Spinal cord (tissue), 10 donors: Measurements from ENCODE around the gene CAPRIN2. TPM values are rescaled to one million over a fixed set of nuclear protein-coding genes. Genes with fewer than 3 reads are reported as not detected.

Source experiments
- DNase-seq, 6 donors: peaks; one replicate each; pipeline versions ENCODE4 v3.0.0 to v3.0.0-alpha.2; 2013 to 2015; ENCODE audit warnings: low spot score in 6 of 6, low read depth in 4 of 6
- H3K27ac ChIP-seq: one replicate; pipeline ENCODE4 v1.5.1; 2013; ENCODE audit warnings: low read depth, low read length, control low read depth
- H3K27me3 ChIP-seq: one replicate; pipeline ENCODE4 v1.6.1; 2013; ENCODE audit warnings: low read length; ENCODE audit not compliant: control insufficient read depth, insufficient read depth
- H3K36me3 ChIP-seq: one replicate; pipeline ENCODE4 v1.6.1; 2013; ENCODE audit warnings: low read length; ENCODE audit not compliant: control insufficient read depth, insufficient read depth
- H3K4me1 ChIP-seq: one replicate; pipeline ENCODE4 v1.6.1; 2013; ENCODE audit warnings: low read length; ENCODE audit not compliant: control insufficient read depth, insufficient read depth
- H3K4me3 ChIP-seq: one replicate; pipeline ENCODE4 v1.5.1; 2013; ENCODE audit warnings: low read depth, low read length, control low read depth
- H3K9me3 ChIP-seq: one replicate; pipeline ENCODE4 v1.6.1; 2013; ENCODE audit warnings: low read length; ENCODE audit not compliant: control insufficient read depth, insufficient read depth
- WGBS: methylation state at CpG from one replicate; pipeline ENCODE4 v1.1.5; 2013; ENCODE audit warnings: missing lambda C conversion rate; ENCODE audit not compliant: insufficient coverage; 5-methylcytosine and 5-hydroxymethylcytosine counted together
- polyA plus RNA-seq, 2 donors: library from polyadenylated mRNA; unstranded; fragments of 120-200 nt; gene quantifications; one replicate each; pipeline ENCODE4 v1.2.1, GENCODE V29; 2013; ENCODE audit not compliant: insufficient read length in 2 of 2
- total RNA-seq, 2 donors: library from RNA; depleted of rRNA in 1 of 2; stranded (reverse); fragments of 120-200 nt in 1 of 2; fragments of >200 nt in 1 of 2; gene quantifications; one replicate each; pipeline versions ENCODE4 v1.2.3 to v1.2.4, GENCODE V29; 2013 to 2014
- donor health status: healthy.

The CAPRIN2 gene
- total and polyA plus RNA-seq, 4 donors: 42.8 to 74.6 (median 64.7) TPM

DNA sequence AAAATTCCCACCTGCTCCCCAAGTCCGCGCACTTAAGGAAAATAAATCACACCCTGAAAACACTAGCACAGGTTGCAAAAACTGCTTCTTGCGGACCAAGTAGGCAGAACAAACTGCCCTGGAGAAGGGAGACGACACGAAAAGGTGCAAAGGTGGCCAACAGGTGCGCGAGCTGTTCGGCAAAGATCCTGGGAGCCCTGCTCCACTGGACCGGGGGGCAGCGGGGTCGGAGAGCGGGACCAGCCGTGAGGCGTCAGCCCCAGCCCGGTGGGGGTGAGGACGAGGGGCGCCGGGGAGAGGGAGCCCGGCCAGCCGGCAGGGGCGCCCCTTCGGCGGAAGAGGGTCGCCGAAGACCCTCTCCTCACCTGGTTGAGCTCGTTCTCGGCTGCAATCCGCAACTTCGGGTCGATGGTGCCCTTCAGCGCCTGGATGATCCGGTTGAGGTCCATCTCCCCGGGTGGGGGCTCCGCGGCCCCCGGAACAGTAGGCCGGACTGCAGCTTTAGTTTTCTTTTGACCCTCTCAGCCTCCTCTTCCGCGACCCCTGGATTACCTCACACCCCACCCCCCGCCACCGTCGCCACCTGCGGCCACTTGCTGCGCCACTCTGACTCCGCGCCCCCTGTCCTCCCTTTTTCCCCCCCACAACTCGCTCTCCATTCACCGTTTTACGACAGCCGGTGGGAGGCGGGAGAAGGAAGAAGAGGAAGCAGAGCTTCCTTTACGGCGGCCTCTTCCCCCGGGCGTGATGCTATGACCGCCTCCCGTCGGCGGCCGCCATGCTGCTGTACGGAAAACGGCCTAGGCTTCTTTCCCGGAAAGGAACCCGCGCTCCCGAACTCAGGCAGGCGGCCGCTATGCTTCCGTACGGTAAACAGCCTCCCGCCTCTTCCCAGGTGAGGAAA is 59.3 kb downstream of the CAPRIN2 start, which contains the start of gene IPO8:
Gene IPO8 (minus strand): TSS at position 671 of the 904 bp plus-strand sequence. CDS start 222 bp downstream, at position 449.
- Histone ChIP-seq H3K4me1 (peaks cover 5% of the 10 kb centered on the region), H3K36me3 (no peaks in the 10 kb centered on the region), H3K4me3 (peak within 1 kb of the TSS; percentile 94), H3K27ac (peak within 1 kb of the TSS; percentile 33), H3K9me3 (no peaks in the 10 kb centered on the region), H3K27me3 (no peaks in the 10 kb centered on the region)
- peak; percentile 80 to 99 (median 92) for DNase-seq
- under 1% methylated on average over 59 of the region's 71 CpGs for WGBS

DNA sequence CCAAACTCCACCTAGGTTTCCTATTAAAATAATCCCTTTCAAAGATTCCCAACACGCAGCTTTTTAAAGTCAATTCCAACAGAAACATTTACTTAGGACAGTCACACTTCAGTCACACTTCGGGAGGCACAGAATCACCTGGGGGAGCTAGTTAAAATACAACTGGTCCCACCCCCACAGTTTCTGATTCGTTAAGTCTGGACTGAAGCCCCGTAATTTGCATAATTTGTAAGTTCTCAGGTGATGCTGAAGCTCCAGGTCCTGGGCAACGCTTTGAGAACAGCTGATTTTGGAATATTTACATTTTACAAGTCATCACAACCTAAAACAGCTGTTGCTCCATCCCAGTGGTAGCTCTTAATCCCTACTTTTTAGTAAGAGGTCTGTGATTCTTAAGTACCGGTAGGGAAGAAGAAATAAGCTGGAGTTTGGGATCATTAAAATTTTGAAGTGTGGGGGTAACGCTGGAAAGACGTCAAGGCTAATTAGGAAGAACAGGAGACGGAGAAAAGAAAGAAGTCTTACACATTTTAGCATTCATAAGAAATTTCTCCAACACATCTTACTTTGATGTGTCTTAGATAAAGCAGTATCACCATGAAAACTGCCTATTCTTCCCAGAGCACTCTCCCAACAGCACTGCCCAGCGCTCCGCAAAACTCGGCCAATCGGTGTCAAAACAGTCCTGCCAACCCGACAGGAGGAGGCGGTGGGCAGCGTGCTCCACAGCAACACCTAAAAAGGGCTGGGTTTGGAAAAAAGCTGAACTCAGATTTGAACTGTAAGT is 60.1 kb downstream of the CAPRIN2 start:
- Histone ChIP-seq H3K27me3 (no peaks in the 10 kb centered on the region), H3K36me3 (no peaks in the 10 kb centered on the region), H3K4me1 (peaks cover 5% of the 10 kb centered on the region), H3K27ac (no peak overlapping the region), H3K4me3 (peak overlapping the region; percentile 94), H3K9me3 (no peaks in the 10 kb centered on the region)
- WGBS: 5% methylated on average over 10 of the region's 16 CpGs
- peak in 5 of 6 donors; percentile 17 to 79 (median 31) for DNase-seq

DNA sequence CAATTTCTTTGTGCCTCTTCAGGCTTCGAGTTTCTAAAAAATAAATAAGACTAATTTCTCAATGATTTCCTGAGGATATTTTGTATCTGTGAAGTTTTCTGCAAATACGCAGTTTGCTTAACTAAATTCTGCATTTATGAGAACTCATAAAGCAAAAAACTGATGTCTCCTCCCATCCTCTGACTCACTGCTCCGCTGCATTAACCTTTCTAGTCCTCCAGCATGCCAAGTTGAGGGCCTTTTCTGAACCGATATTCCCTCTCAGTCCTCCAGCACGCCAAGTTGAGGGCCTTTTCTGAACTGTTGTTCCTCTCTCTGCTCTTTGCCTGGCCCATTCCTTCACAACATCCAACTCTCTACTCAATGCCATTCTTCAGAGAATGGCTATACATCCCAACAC is 62.3 kb downstream of the CAPRIN2 start:
- no peak overlapping the region for H3K27ac ChIP-seq
- H3K36me3 ChIP-seq: no peaks in the 10 kb centered on the region
- H3K4me3 ChIP-seq: no peak overlapping the region
- no peak for DNase-seq
- WGBS: 81% methylated on average over 3 of the region's 5 CpGs
- H3K27me3 ChIP-seq: no peaks in the 10 kb centered on the region
- no peaks in the 10 kb centered on the region for H3K9me3 ChIP-seq
- peaks cover 5% of the 10 kb centered on the region for H3K4me1 ChIP-seq

DNA sequence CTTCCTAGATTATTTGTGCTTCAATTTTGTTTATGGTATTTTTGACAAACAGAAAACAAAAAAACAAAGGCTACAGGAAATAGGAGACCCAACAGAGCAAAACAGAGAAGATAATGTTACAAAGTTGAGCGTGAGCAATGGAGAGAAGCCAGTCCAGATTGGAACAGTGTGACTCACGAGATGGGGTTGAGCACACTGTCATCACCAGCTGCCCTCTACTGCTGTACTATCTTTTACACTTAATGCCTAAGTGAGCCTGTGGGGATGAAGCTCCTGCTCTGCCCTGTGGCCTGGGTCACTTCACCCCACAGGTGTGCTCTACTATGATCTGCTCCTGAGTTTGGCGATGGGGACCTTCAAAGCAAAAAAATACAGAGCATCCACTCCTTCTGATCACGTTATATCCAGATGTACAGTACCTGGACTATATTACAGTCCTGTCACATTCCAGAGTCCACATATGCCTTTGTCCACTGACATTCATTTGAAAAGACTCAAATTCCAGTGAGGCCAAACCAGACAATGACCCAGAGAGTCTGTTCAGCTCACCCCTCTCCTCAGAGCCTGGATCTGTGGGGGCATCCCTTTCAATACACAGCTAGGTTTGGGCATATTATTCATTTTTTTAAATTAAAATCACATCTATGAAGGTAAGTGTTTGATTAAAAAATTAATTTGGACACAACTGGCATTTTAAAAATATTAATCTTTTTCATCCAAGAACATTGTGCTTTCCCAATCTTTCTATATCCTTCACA is 63.5 kb downstream of the CAPRIN2 start:
- H3K27me3 ChIP-seq: no peaks in the 10 kb centered on the region
- no peaks in the 10 kb centered on the region for H3K36me3 ChIP-seq
- no peak for DNase-seq
- no peak overlapping the region for H3K27ac ChIP-seq
- no peaks in the 10 kb centered on the region for H3K9me3 ChIP-seq
- H3K4me3 ChIP-seq: no peak overlapping the region
- 89% methylated on average over 4 of the region's 4 CpGs for WGBS
- H3K4me1 ChIP-seq: peaks cover under 1% of the 10 kb centered on the region

DNA sequence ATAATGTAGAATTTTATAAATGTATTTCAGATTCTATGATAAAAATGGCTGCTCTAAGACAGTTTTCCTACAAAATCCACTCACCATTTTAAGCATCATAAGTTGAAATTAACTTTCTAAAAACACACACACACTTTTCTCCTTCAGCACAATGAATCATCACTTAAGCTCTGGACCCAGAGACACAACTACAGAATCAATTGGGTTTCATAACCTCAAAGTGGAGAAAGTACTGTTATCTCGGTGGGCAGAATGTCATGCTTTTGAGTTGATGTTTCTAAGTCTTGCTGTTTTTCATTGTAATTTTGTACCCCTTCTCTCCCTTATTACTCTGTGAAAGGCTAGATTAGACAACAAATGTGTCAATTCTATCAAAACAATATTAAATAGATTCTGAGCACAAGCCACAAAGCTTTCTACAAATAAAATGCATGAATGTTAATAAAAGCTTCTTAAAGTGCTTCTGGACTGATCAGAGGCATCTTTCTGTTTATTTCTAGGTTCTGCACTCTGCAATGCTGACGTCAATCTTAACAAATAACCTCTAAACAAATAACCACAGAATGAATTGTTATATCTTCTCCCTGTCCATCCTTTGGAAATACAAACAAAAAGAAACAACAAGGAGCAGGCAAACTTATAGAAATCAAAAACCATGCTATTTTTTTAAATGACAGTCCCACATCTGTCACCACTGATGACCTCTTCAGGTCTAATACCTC is 67.3 kb downstream of the CAPRIN2 start:
- DNase-seq: no peak
- Histone ChIP-seq H3K36me3 (peaks cover 6% of the 10 kb centered on the region), H3K9me3 (no peaks in the 10 kb centered on the region), H3K4me3 (no peak overlapping the region), H3K27me3 (no peaks in the 10 kb centered on the region), H3K27ac (no peak overlapping the region), H3K4me1 (no peaks in the 10 kb centered on the region)
- 82% methylated on average over 1 of the region's 2 CpGs for WGBS

DNA sequence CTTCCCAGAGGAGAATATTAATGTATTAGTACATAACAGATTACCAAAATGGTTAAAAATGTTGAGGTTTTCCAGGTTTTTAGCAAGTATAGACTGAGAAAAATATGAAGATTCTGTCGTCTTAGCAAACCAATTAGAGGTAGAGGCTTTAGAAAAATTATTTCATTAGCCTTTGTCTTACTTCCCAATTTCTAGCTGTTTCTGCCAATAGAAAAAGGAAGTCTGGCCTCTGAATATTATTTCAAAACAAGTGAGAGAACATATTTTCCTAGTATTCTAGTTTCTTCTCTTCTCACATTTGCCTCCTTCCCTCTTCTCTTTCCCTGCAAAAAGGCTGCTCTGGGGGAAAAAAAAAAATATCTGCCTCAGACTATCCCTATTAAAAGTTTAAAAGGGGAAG is 75.5 kb downstream of the CAPRIN2 start:
- Histone ChIP-seq H3K27ac (no peak overlapping the region), H3K9me3 (no peaks in the 10 kb centered on the region), H3K36me3 (peaks cover 11% of the 10 kb centered on the region), H3K4me3 (no peak overlapping the region), H3K4me1 (no peaks in the 10 kb centered on the region), H3K27me3 (no peaks in the 10 kb centered on the region)
- WGBS: no CpG with 5 or more reads among the region's 1 CpG
- DNase-seq: no peak

DNA sequence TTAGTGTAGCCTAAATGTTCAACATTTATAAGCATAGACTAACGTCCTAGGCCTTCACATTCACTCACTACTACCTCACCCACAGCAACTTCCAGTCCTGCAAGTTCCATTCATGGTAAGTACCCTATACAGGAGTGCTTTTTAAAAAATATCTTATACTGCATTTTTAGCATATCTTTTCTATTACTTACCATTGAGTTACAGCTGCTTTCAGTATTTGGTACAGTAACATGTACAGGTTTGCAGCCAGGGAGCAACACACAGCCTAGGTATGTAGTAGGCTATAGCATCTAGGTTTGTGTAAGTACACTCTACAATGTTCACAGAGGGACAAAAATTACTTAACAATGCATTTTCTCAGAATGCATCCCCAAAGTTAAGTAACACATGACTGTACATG is 76.5 kb downstream of the CAPRIN2 start:
- H3K4me3 ChIP-seq: no peak overlapping the region
- H3K4me1 ChIP-seq: no peaks in the 10 kb centered on the region
- no peak overlapping the region for H3K27ac ChIP-seq
- DNase-seq: no peak
- no CpG with 5 or more reads among the region's 1 CpG for WGBS
- H3K27me3 ChIP-seq: no peaks in the 10 kb centered on the region
- no peaks in the 10 kb centered on the region for H3K9me3 ChIP-seq
- peaks cover 11% of the 10 kb centered on the region for H3K36me3 ChIP-seq

DNA sequence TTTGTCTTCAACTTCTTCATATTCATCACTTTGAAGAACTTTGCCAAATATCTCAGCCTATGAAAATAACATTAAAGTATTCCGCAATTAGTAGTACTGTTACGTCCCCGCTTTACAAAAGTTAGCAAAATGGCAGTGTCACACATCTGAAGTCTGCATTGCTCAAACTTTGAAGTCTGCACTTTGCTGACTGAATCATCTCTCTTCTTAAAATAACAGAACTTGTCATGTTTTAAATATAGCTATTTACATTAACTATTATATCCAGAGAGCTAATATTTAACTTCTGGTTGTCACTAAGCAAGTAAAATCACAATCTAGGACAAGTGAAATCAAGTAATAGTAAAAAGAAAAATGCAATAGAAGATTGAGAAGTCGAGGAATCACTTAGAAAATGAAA is 93.5 kb downstream of the CAPRIN2 start:
- Histone ChIP-seq H3K27me3 (no peaks in the 10 kb centered on the region), H3K4me3 (no peak overlapping the region), H3K9me3 (no peaks in the 10 kb centered on the region), H3K36me3 (peaks cover 18% of the 10 kb centered on the region), H3K27ac (no peak overlapping the region), H3K4me1 (no peaks in the 10 kb centered on the region)
- 100% methylated on average over 3 of the region's 4 CpGs for WGBS
- DNase-seq: no peak
